ENCODE data around the gene SP3. TPM values are rescaled to one million over a fixed set of nuclear protein-coding genes. Genes with fewer than 3 reads are reported as not detected.

SP3 gene
- total and polyA plus RNA-seq, 9 of the 15 experiments (the other 6 are each of a cell fraction or from before 2014, with no cell fraction given) = 12.0 to 106 (median 74.9) TPM

DNA sequence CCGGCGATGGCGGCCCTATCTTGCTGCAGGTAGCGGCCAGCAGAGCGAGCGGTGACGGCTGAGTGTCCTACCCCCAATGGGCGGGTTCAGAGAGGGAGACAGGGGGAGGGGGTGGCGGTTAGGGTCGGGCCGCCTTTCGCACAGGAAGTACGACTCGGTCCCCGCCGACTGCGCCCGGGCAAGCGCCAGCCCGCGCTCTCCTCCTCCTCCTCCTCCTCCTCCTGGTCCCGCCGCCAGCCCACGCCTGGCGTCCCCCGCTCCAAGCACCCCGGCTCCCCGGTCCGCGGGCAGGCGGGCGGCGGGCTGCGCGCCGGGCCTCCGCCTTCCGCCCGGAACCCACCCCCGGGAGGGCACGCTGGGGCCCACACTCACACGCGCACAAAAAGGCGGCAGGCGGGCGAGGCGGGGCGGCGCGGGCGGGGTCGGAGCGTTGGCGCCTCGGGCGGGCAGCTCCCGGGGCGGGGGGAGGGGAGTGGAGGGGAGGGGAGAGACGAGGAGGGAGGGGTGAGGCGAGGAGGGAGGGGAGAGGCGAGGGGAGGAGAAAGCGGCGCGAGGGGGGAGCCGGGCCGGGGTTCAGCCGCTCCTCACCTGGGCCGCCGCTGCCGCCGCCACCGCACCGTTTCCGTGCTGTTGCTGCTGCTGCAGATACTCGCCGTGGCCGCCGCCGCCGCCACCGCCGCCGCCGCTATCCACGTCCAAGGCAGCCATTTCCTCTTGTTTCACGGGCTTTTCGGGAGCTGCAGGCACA lies 1.2 kb downstream of the SP3 start (continued):
- TF ChIP-seq ASH1L (IDR thresholded peaks at IDR 0.05; ENCODE audit: borderline replicate concordance, low read depth, partially characterized antibody) (no peak), MAFF (IDR thresholded peaks at IDR 0.05; ENCODE audit: low read length) (no peak), CCAR2 (IDR thresholded peaks at IDR 0.05; ENCODE audit: low read depth, low read length) (no peak), PHF8 (IDR thresholded peaks at IDR 0.05; ENCODE audit: borderline replicate concordance, low read length) (peak; percentile 71; the same call in 1 of the 2 replicates), NFRKB (IDR thresholded peaks at IDR 0.05; ENCODE audit: low read depth) (0 out of 2 replicates have a peak, but pooled peaks have one; percentile 45), NCOA2 (IDR thresholded peaks at IDR 0.05; ENCODE audit: partially characterized antibody in 2 of 2) (no peak), ZNF589 (CRISPR knock-in tag; IDR thresholded peaks at IDR 0.05; ENCODE audit: low read depth) (0 out of 2 replicates have a peak, but pooled peaks have one; percentile 56), CHD4 (IDR thresholded peaks at IDR 0.05; ENCODE audit: insufficient read depth, insufficient replicate concordance, low read depth, low read length, poor library complexity, severe bottlenecking) (no peak), FOS (IDR thresholded peaks at IDR 0.05; ENCODE audit: extremely low read depth, insufficient read length) (no peak), KLF1 (tag; IDR thresholded peaks at IDR 0.05) (0 out of 2 replicates have a peak, but pooled peaks have one; percentile 54), FOXP1 (CRISPR knock-in tag; IDR thresholded peaks at IDR 0.05) (peak; percentile 99), FUS (optimal IDR thresholded peaks at IDR 0.05; ENCODE audit: low read depth, low read length) (no peak), POLR2G (IDR thresholded peaks at IDR 0.05; ENCODE audit: low read depth, low read length) (peak; percentile 95), TOE1 (IDR thresholded peaks at IDR 0.05; ENCODE audit: borderline replicate concordance) (no peak), TOE1 (CRISPR knock-in tag; IDR thresholded peaks at IDR 0.05; ENCODE audit: borderline replicate concordance, low read depth) (no peak; the same call in 1 of the 2 replicates), TAF1 (IDR thresholded peaks at IDR 0.05; ENCODE audit: control insufficient read depth, extremely low read depth, insufficient read depth, low read length, severe bottlenecking) (peak; percentile 78), SRF (CRISPR knock-in tag; IDR thresholded peaks at IDR 0.05) (no peak), RFX7 (CRISPR knock-in tag; IDR thresholded peaks at IDR 0.05) (no peak), CREM (IDR thresholded peaks at IDR 0.05; ENCODE audit: low read depth) (peak; percentile 58), TARDBP (IDR thresholded peaks at IDR 0.05) (no peak), TBL1XR1 (IDR thresholded peaks at IDR 0.05; ENCODE audit: low read length in 2 of 2) (no peak; a peak in 1 of 4 replicates), SNRNP70 (optimal IDR thresholded peaks at IDR 0.05; ENCODE audit: low read depth, low read length) (no peak), MAZ (CRISPR knock-in tag; conservative IDR thresholded peaks at IDR 0.05 in 1 of 2, IDR thresholded peaks at IDR 0.05 in 1 of 2) (peak; percentile 94 to 100), E2F5 (CRISPR knock-in tag; IDR thresholded peaks at IDR 0.05) (peak; percentile 92; the same call in 1 of the 2 replicates), PYGO2 (tag; IDR thresholded peaks at IDR 0.05) (no peak), HCFC1 (IDR thresholded peaks at IDR 0.05; ENCODE audit: low read depth, low read length) (0 out of 2 replicates have a peak, but pooled peaks have one; percentile 33), ZNF785 (CRISPR knock-in tag; IDR thresholded peaks at IDR 0.05) (no peak), ZNF644 (tag; IDR thresholded peaks at IDR 0.05; ENCODE audit: low read depth) (no peak; the same call in 1 of the 2 replicates), ARID2 (IDR thresholded peaks at IDR 0.05) (no peak)

Measured in K562 (cell line).